Activated naive CD4-positive, alpha-beta T cell treated with anti-CD3 and anti-CD28 coated beads, Interleukin-2, amount 50 U/mL, for 24 hours (primary cell): ENCODE results near the gene ZFP36L2.
A peak's percentile ranks its signal among the peaks of the same experiment; 100 is the strongest.

Experiments used
- H3K27ac Mint-ChIP-seq: one replicate; pipeline ENCODE4 v1.8.0; 2021; ENCODE audit warnings: mild to moderate bottlenecking, mixed read lengths
- H3K27me3 Mint-ChIP-seq: one replicate; pipeline ENCODE4 v1.8.0; 2021; ENCODE audit warnings: mixed read lengths
- H3K36me3 Mint-ChIP-seq: one replicate; pipeline ENCODE4 v1.8.0; 2021; ENCODE audit warnings: mixed read lengths
- H3K4me1 Mint-ChIP-seq: one replicate; pipeline ENCODE4 v1.8.0; 2021; ENCODE audit warnings: mixed read lengths
- H3K4me3 Mint-ChIP-seq: one replicate; pipeline ENCODE4 v1.8.0; 2021; ENCODE audit warnings: mild to moderate bottlenecking, mixed read lengths
- H3K9me3 Mint-ChIP-seq: one replicate; pipeline ENCODE4 v1.8.0; 2021; ENCODE audit warnings: mixed read lengths

ZFP36L2 gene

DNA sequence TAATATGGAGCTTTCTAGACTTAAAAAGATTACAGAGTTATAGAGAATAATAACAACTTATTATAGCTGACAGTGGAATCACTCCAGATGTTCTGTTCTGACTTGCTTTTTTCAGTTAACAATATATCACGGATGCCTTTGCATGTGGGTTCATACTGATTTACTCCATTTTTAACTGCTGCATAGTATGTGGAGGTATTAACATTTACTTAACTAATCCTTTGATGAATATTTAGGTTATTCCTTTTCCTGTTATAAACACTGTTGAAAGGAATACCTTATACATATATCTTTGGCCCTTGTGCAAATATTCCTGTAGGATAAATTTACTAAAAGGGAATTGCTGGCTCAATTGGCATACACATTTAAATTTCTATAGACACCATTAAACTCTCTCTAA lies 33.1 kb upstream of the ZFP36L2 start:
- Mint-ChIP-seq H3K9me3 (no peaks in the 10 kb centered on the region), H3K36me3 (peaks cover 14% of the 10 kb centered on the region), H3K27me3 (no peaks in the 10 kb centered on the region), H3K4me1 (no peaks in the 10 kb centered on the region), H3K27ac (no peak overlapping the region), H3K4me3 (no peak overlapping the region)

- Mint-ChIP-seq H3K27ac (no peak overlapping the region), H3K9me3 (no peaks in the 10 kb centered on the region)
These were observed 32.2 kb upstream of the ZFP36L2 start for GRCh38 chr2:43258547-43259156.

GRCh38 chr2:43255296-43255910 lies 29.0 kb upstream of the ZFP36L2 start:
- H3K27me3 Mint-ChIP-seq: no peaks in the 10 kb centered on the region
- no peak overlapping the region for H3K4me3 Mint-ChIP-seq
- peaks cover 7% of the 10 kb centered on the region for H3K36me3 Mint-ChIP-seq
- H3K9me3 Mint-ChIP-seq: no peaks in the 10 kb centered on the region
- H3K27ac Mint-ChIP-seq: no peak overlapping the region
- H3K4me1 Mint-ChIP-seq: no peaks in the 10 kb centered on the region

More at GRCh38 chr2:43258547-43259156, 32.2 kb upstream of the ZFP36L2 start:
- no peaks in the 10 kb centered on the region for H3K4me1 Mint-ChIP-seq
- no peaks in the 10 kb centered on the region for H3K27me3 Mint-ChIP-seq
- H3K36me3 Mint-ChIP-seq: peaks cover 12% of the 10 kb centered on the region
- H3K4me3 Mint-ChIP-seq: no peak overlapping the region

DNA sequence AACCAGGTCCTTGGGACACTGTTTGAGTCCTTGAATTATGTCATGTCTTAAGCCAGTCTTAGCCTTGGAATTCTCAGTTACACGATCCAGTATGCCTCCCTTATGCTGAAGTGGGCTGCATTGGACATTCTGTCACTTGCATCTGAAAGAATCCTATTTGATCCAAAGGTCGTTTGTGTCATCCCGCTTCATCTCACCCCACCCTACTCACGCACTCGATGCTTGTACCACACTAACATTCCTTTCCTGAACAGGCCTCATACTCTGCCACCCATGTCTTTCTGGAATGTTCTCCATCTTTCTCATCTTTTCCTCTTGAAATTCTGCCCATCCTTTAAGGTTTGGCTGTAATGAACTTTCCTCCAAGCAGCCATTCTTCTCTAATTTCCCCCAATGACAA lies 27.9 kb upstream of the ZFP36L2 start:
- Mint-ChIP-seq H3K4me1 (no peaks in the 10 kb centered on the region), H3K27me3 (no peaks in the 10 kb centered on the region), H3K9me3 (no peaks in the 10 kb centered on the region), H3K27ac (no peak overlapping the region), H3K36me3 (peaks cover 9% of the 10 kb centered on the region), H3K4me3 (no peak overlapping the region)

GRCh38 chr2:43251171-43251731 lies 24.8 kb upstream of the ZFP36L2 start:
- Mint-ChIP-seq H3K27ac (no peak overlapping the region), H3K9me3 (no peaks in the 10 kb centered on the region), H3K36me3 (peaks cover 5% of the 10 kb centered on the region), H3K4me1 (no peaks in the 10 kb centered on the region), H3K27me3 (no peaks in the 10 kb centered on the region), H3K4me3 (no peak overlapping the region)

GRCh38 chr2:43250015-43250414 lies 23.6 kb upstream of the ZFP36L2 start:
- Mint-ChIP-seq H3K36me3 (peaks cover 2% of the 10 kb centered on the region), H3K4me1 (no peaks in the 10 kb centered on the region), H3K4me3 (no peak overlapping the region), H3K9me3 (no peaks in the 10 kb centered on the region), H3K27me3 (no peaks in the 10 kb centered on the region), H3K27ac (no peak overlapping the region)

DNA sequence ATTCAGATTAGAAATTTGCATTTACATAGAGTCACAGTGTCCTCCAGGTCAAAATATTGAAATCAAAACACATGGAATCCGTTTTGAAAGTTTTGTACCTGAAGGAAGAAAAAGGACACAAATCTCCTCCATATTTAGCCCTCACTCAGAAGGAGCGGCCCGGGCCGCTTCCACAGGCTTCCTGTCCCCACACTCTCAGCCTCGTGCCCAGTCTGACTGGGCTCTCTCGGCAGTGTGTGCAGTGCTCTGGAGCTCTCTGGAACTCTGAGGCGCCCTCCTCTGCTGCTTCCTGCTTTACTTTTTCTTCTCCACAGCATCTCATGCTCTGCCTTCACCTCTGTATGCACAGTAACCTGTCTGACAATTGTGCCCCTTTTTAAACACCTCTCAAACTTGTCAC lies 22.2 kb upstream of the ZFP36L2 start:
- no peaks in the 10 kb centered on the region for H3K9me3 Mint-ChIP-seq
- H3K4me3 Mint-ChIP-seq: no peak overlapping the region
- H3K27ac Mint-ChIP-seq: no peak overlapping the region
- H3K27me3 Mint-ChIP-seq: no peaks in the 10 kb centered on the region
- H3K4me1 Mint-ChIP-seq: no peaks in the 10 kb centered on the region
- H3K36me3 Mint-ChIP-seq: peaks cover 2% of the 10 kb centered on the region

- H3K27me3 Mint-ChIP-seq: no peaks in the 10 kb centered on the region
- peaks cover 2% of the 10 kb centered on the region for H3K36me3 Mint-ChIP-seq
- no peaks in the 10 kb centered on the region for H3K9me3 Mint-ChIP-seq
- H3K27ac Mint-ChIP-seq: no peak overlapping the region
- peaks cover 4% of the 10 kb centered on the region for H3K4me1 Mint-ChIP-seq
- H3K4me3 Mint-ChIP-seq: no peak overlapping the region
These were observed 20.2 kb upstream of the ZFP36L2 start for GRCh38 chr2:43246641-43247040.

DNA sequence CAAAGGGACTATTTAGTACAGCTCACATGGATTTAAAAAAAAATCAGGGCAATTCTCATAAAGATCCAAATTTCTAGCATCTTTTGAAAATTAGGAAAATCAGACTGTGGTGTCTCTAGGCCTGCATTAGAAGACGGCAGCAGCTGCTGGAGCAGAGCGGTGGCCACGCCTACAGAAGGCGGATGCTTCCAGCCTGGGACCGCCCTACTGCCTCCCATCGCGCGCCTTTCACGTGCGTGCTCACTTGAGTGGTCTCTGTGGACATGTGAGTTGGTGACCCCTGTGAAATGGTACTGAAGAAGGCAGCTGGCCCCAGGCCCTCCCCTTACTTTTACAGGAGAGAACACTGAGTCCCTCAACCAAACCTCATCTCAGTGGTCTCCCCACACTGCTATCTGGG lies 15.2 kb upstream of the ZFP36L2 start:
- H3K27me3 Mint-ChIP-seq: no peaks in the 10 kb centered on the region
- H3K4me3 Mint-ChIP-seq: no peak overlapping the region
- H3K9me3 Mint-ChIP-seq: no peaks in the 10 kb centered on the region
- no peaks in the 10 kb centered on the region for H3K36me3 Mint-ChIP-seq
- H3K4me1 Mint-ChIP-seq: peaks cover 21% of the 10 kb centered on the region
- H3K27ac Mint-ChIP-seq: no peak overlapping the region

DNA sequence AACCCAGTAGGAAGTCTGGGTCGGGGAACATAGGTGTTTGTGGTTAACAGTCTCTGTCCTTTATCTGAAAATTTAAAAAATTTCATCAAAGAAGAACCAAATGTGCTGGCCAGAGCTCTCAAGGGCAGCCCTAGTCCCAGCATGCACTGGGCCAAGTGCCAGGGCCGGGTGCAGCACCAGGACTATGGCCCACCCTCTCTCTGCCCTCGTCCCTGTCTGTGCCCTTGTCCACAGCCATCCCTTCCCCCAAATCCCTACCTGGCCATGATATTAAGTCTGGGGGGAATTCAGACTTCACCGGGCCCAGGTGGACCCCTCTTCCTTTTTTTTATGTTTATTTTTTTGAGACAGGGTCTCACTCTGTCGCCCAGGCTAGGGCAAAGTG lies 14.4 kb upstream of the ZFP36L2 start:
- no peaks in the 10 kb centered on the region for H3K36me3 Mint-ChIP-seq
- no peaks in the 10 kb centered on the region for H3K9me3 Mint-ChIP-seq
- H3K4me1 Mint-ChIP-seq: peaks cover 21% of the 10 kb centered on the region
- H3K27me3 Mint-ChIP-seq: no peaks in the 10 kb centered on the region
- H3K4me3 Mint-ChIP-seq: no peak overlapping the region
- H3K27ac Mint-ChIP-seq: peak overlapping the region; percentile 51

DNA sequence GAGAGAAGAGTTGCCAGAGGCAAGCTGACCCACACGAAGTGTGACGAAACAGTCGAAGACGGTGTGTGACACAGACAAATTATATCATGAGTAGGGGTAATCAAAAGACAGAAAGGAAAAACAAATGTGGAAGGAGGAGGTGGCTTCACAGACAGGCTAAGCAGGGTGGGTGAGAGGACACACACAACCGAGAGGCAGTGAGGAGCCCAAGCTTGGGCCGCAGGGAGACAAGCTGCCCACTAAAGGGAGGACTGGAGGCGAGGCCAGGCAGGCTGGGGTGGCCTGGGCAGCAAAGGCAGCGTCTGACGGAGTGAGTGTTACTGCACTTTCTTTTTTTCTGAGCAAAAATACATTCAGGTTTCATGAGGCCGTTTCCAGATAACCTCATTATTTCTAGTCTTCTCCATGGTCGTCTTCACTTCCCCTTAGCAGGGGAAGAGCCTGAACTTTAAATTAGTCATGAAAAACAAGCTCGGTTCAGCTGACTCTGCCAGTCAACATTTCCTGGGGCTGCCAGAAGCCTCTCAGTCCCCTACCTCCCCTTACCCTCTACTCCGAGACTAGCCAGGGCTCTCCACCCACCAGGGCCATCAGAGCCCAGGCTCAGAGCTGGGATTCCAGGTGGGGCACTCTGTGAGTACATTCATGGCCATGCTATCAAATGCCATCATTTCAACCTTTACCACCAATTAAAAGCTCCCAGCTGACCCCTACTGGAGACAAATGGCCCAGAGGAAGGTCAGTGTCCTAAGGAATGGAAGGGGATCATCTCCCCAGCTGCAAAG lies 13.8 kb upstream of the ZFP36L2 start:
- no peaks in the 10 kb centered on the region for H3K27me3 Mint-ChIP-seq
- no peak overlapping the region for H3K4me3 Mint-ChIP-seq
- no peak overlapping the region for H3K27ac Mint-ChIP-seq
- peaks cover 21% of the 10 kb centered on the region for H3K4me1 Mint-ChIP-seq
- H3K9me3 Mint-ChIP-seq: no peaks in the 10 kb centered on the region
- no peaks in the 10 kb centered on the region for H3K36me3 Mint-ChIP-seq

GRCh38 chr2:43238813-43239212 lies 12.4 kb upstream of the ZFP36L2 start:
- Mint-ChIP-seq H3K36me3 (no peaks in the 10 kb centered on the region), H3K4me3 (no peak overlapping the region), H3K27me3 (no peaks in the 10 kb centered on the region), H3K27ac (peak overlapping the region; percentile 61), H3K9me3 (no peaks in the 10 kb centered on the region), H3K4me1 (peaks cover 21% of the 10 kb centered on the region)

GRCh38 chr2:43238176-43238575 lies 11.8 kb upstream of the ZFP36L2 start:
- H3K4me1 Mint-ChIP-seq: peaks cover 21% of the 10 kb centered on the region
- no peaks in the 10 kb centered on the region for H3K27me3 Mint-ChIP-seq
- no peaks in the 10 kb centered on the region for H3K36me3 Mint-ChIP-seq
- no peak overlapping the region for H3K4me3 Mint-ChIP-seq
- no peaks in the 10 kb centered on the region for H3K9me3 Mint-ChIP-seq
- H3K27ac Mint-ChIP-seq: peak overlapping the region; percentile 79

DNA sequence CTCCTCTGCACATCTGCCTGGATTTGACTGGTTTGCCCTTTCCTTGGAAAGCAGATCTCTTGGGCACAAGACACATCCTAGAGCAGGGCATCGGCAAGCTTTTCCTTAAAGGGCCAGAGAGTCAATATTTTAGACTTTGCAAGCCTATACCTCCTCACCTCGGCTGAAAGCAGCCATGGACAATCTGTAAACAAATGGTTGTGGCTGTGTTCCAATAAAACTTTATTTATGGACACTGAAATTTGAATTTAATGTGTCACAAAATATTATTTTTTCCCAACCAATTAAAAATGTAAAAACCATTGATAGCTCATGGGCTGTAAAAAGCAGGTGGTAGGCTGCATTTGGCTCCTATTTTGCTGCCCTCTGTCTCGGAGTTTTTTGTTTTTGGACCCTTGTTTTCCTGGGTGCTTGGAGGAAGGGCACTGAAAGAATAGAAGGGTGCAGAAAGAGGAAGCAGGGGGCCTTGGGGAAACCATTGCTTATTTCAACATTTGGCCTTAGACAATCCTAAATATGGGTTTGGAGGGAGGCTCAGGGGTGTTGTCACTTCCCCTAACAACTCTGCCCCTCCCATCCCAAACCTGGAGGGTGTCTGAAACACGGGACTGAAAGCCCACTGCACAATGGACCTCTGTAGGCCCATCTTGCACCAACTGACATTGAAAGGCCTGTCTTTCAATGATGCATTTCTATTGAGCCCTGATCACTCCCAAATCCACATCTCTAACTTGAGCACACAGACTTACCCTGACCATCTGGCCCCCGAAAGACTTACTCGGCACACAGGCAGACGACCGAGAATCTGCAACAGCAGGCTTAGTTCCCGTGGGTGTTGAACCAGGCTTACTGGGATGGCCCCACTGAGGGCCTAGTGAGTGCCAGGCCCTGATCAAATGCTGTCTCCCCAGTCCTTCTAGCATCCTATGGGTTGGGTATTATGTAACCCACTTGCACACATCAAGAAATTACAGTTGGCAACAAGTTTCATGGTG lies 7.1 kb upstream of the ZFP36L2 start:
- H3K4me1 Mint-ChIP-seq: peaks cover 20% of the 10 kb centered on the region
- no peak overlapping the region for H3K4me3 Mint-ChIP-seq
- H3K36me3 Mint-ChIP-seq: peaks cover 2% of the 10 kb centered on the region
- H3K27ac Mint-ChIP-seq: peak overlapping the region; percentile 10
- no peaks in the 10 kb centered on the region for H3K9me3 Mint-ChIP-seq
- no peaks in the 10 kb centered on the region for H3K27me3 Mint-ChIP-seq
